ENCODE measurements around the gene FAF1. TPM values are rescaled to one million over a fixed set of nuclear protein-coding genes. Genes with fewer than 3 reads are reported as not detected.

The FAF1 gene
- total and polyA plus RNA-seq, 9 of the 15 experiments (the other 6 are each of a cell fraction or from before 2014, with no cell fraction given): 48.7 to 225 (median 118) TPM

DNA sequence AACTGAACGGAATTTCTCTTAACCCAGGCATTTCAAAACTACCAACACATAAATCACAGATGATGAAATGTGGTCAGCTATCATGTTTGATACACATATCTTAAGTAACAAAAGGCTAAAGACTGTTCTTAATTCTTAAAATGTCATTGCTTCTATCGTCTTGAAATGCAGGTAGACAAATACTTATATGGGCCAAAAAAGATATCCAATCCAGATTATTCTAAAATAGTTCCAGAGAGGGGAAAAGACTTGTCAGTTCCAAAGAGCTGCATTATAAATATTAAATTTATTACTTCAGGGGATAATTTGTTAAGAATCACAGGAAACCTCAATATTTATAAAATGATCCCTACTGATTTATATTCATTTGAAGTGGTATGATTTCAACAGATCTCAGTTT lies 259.4 kb downstream of the FAF1 start (continued):
- TF ChIP-seq FOXA3 (CRISPR knock-in tag; conservative IDR thresholded peaks at IDR 0.05 in 1 of 2, IDR thresholded peaks at IDR 0.05 in 1 of 2): no peak

GRCh38 chr1:50700214-50700613 lies 259.9 kb downstream of the FAF1 start:
- no peaks in the 10 kb centered on the region for H3K4me1 ChIP-seq (replicated peaks in 1 of 2; ENCODE audit: control insufficient read depth in 2 of 2, insufficient read depth in 2 of 2, low read length in 2 of 2)
- ATAC-seq: no peak
- ChIA-PET POLR2A (no interaction called here), CTCF (ENCODE audit: low intra/inter-chr PET ratio) (no interaction called here)
- no peak overlapping the region for H3K4me3 ChIP-seq
- H3K4me2 ChIP-seq (ENCODE audit: insufficient read depth, low read length): no peak overlapping the region
- no peaks in the 10 kb centered on the region; the same call in 2 of the 3 replicates for H3K36me3 ChIP-seq (ENCODE audit: control insufficient read depth, insufficient read depth, low read length)
- in situ Hi-C loops (cut with MboI) (no loop called here), intact Hi-C loops (cut with micrococcal nuclease) (no loop called here)
- 0 out of 3 replicates have a peak, but pooled peaks cover 7% of the 10 kb centered on the region for H3K79me2 ChIP-seq (ENCODE audit: control insufficient read depth, insufficient read depth, low read length)
- no peak overlapping the region for H3K9ac ChIP-seq (ENCODE audit: insufficient read depth in 1 of 2, low read depth in 2 of 2, low read length in 2 of 2)
- BruUV-seq (replicated peaks): no TSS peak
- DNase-seq (ENCODE audit: extremely low read depth in 1 of 4, low spot score in 3 of 4): no peak
- H3K27ac ChIP-seq (ENCODE audit: extremely low read depth, low read depth, low read length): no peak overlapping the region
- TF ChIP-seq ZNF354B (CRISPR knock-in tag; IDR thresholded peaks at IDR 0.05) (no peak), NFIX (CRISPR knock-in tag; IDR thresholded peaks at IDR 0.05; ENCODE audit: low read depth) (no peak), BRF1 (IDR thresholded peaks at IDR 0.05; ENCODE audit: borderline replicate concordance, extremely low read depth, insufficient read length) (no peak), ZNF133 (CRISPR knock-in tag; IDR thresholded peaks at IDR 0.05) (no peak), ZKSCAN3 (CRISPR knock-in tag; IDR thresholded peaks at IDR 0.05) (no peak), RBM22 (IDR thresholded peaks at IDR 0.05; ENCODE audit: low read depth, low read length, poor library complexity, severe bottlenecking) (no peak), TFAM (CRISPR knock-in tag; conservative IDR thresholded peaks at IDR 0.05) (no peak), STAT5B (CRISPR knock-in tag; IDR thresholded peaks at IDR 0.05) (no peak)
- TF ChIP-seq, protein P1, sequence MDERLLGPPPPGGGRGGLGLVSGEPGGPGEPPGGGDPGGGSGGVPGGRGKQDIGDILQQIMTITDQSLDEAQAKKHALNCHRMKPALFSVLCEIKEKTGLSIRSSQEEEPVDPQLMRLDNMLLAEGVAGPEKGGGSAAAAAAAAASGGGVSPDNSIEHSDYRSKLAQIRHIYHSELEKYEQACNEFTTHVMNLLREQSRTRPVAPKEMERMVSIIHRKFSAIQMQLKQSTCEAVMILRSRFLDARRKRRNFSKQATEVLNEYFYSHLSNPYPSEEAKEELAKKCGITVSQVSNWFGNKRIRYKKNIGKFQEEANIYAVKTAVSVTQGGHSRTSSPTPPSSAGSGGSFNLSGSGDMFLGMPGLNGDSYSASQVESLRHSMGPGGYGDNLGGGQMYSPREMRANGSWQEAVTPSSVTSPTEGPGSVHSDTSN (CRISPR knock-in tag; IDR thresholded peaks at IDR 0.05; ENCODE audit: low read depth): no peak
- TF ChIP-seq, protein P1 (tag; conservative IDR thresholded peaks at IDR 0.05; ENCODE audit: low read depth): no peak
- WGBS (ENCODE audit: insufficient coverage, low coverage, missing lambda C conversion rate): 85% methylated on average over 4 of the region's 4 CpGs
- H3K27me3 ChIP-seq (ENCODE audit: control insufficient read depth in 2 of 2, insufficient read depth in 2 of 2, low read length in 2 of 2): no peaks in the 10 kb centered on the region
- no peaks in the 10 kb centered on the region for H4K20me1 ChIP-seq (replicated peaks; ENCODE audit: control insufficient read depth, insufficient read depth, low read length)
- FAIRE-seq: no peak
- no peaks in the 10 kb centered on the region for H3K9me1 ChIP-seq (ENCODE audit: control insufficient read depth, insufficient read depth, low read length)
- no peaks in the 10 kb centered on the region for H3K9me3 ChIP-seq (replicated peaks; ENCODE audit: control insufficient read depth, insufficient read depth, low read depth, low read length)
- H2AFZ ChIP-seq (ENCODE audit: low read depth, low read length): no peak overlapping the region

Data from K562 (cell line).